ENCODE results near the gene RNFT2. TPM values are rescaled to one million over a fixed set of nuclear protein-coding genes. Genes with fewer than 3 reads are reported as not detected.

Gene RNFT2
- total RNA-seq, 1 donor from 2014 or later: 16.3 TPM

- TF ChIP-seq CTCF (IDR thresholded peaks at IDR 0.05; ENCODE audit: insufficient read depth, low read length, poor library complexity, severe bottlenecking): no peak
Measured at GRCh38 chr12:116722245-116722644, 15.9 kb upstream of the RNFT2 start.

GRCh38 chr12:116726694-116727093 is 11.4 kb upstream of the RNFT2 start:
- Histone ChIP-seq H3K36me3 (ENCODE audit: control insufficient read depth, insufficient read depth, low read length) (peaks cover 2% of the 10 kb centered on the region), H3K27me3 (ENCODE audit: control insufficient read depth, insufficient read depth, low read length) (no peaks in the 10 kb centered on the region), H3K4me3 (ENCODE audit: low read depth, low read length) (no peak overlapping the region)
- no peak for TF ChIP-seq CTCF (IDR thresholded peaks at IDR 0.05; ENCODE audit: insufficient read depth, low read length, poor library complexity, severe bottlenecking)
- DNase-seq (ENCODE audit: low read depth): no peak

More at GRCh38 chr12:116722245-116722644, 15.9 kb upstream of the RNFT2 start:
- DNase-seq (ENCODE audit: low read depth): no peak
- Histone ChIP-seq H3K36me3 (ENCODE audit: control insufficient read depth, insufficient read depth, low read length) (no peaks in the 10 kb centered on the region), H3K4me3 (ENCODE audit: low read depth, low read length) (no peak overlapping the region), H3K27me3 (ENCODE audit: control insufficient read depth, insufficient read depth, low read length) (no peaks in the 10 kb centered on the region)

GRCh38 chr12:116727261-116727660 is 10.9 kb upstream of the RNFT2 start:
- no peak for TF ChIP-seq CTCF (IDR thresholded peaks at IDR 0.05; ENCODE audit: insufficient read depth, low read length, poor library complexity, severe bottlenecking)
- H3K36me3 ChIP-seq (ENCODE audit: control insufficient read depth, insufficient read depth, low read length): peaks cover 2% of the 10 kb centered on the region
- DNase-seq (ENCODE audit: low read depth): no peak
- H3K27me3 ChIP-seq (ENCODE audit: control insufficient read depth, insufficient read depth, low read length): no peaks in the 10 kb centered on the region
- no peak overlapping the region for H3K4me3 ChIP-seq (ENCODE audit: low read depth, low read length)

- H3K36me3 ChIP-seq (ENCODE audit: control insufficient read depth, insufficient read depth, low read length): peaks cover 2% of the 10 kb centered on the region
- DNase-seq (ENCODE audit: low read depth): no peak
- TF ChIP-seq CTCF (IDR thresholded peaks at IDR 0.05; ENCODE audit: insufficient read depth, low read length, poor library complexity, severe bottlenecking): no peak
- no peaks in the 10 kb centered on the region for H3K27me3 ChIP-seq (ENCODE audit: control insufficient read depth, insufficient read depth, low read length)
- H3K4me3 ChIP-seq (ENCODE audit: low read depth, low read length): no peak overlapping the region
Measured at GRCh38 chr12:116727891-116728290, 10.2 kb upstream of the RNFT2 start.

GRCh38 chr12:116731801-116732200 is 6.3 kb upstream of the RNFT2 start:
- Histone ChIP-seq H3K27me3 (ENCODE audit: control insufficient read depth, insufficient read depth, low read length) (no peaks in the 10 kb centered on the region), H3K36me3 (ENCODE audit: control insufficient read depth, insufficient read depth, low read length) (peaks cover 2% of the 10 kb centered on the region), H3K4me3 (ENCODE audit: low read depth, low read length) (no peak overlapping the region)
- DNase-seq (ENCODE audit: low read depth): no peak
- no peak for TF ChIP-seq CTCF (IDR thresholded peaks at IDR 0.05; ENCODE audit: insufficient read depth, low read length, poor library complexity, severe bottlenecking)

GRCh38 chr12:116734156-116734768 is 3.9 kb upstream of the RNFT2 start:
- TF ChIP-seq CTCF (IDR thresholded peaks at IDR 0.05; ENCODE audit: insufficient read depth, low read length, poor library complexity, severe bottlenecking): no peak
- DNase-seq (ENCODE audit: low read depth): no peak
- H3K4me3 ChIP-seq (ENCODE audit: low read depth, low read length): no peak overlapping the region
- H3K27me3 ChIP-seq (ENCODE audit: control insufficient read depth, insufficient read depth, low read length): no peaks in the 10 kb centered on the region
- H3K36me3 ChIP-seq (ENCODE audit: control insufficient read depth, insufficient read depth, low read length): no peaks in the 10 kb centered on the region

Measured in kidney epithelial cell (primary cell).